ENCODE data around the gene PTPN6. TPM values are rescaled to one million over a fixed set of nuclear protein-coding genes. Genes with fewer than 3 reads are reported as not detected.

PTPN6 gene
- total and polyA plus RNA-seq, 9 of the 15 experiments (the other 6 are each of a cell fraction or from before 2014, with no cell fraction given), result 1.5 to 5.1 (median 3.9) TPM

GRCh38 chr12:6961695-6962284, 10.6 kb downstream of the PTPN6 start (continued):
- TF ChIP-seq PRDM10 (IDR thresholded peaks at IDR 0.05; ENCODE audit: partially characterized antibody) (no peak), WHSC1 (IDR thresholded peaks at IDR 0.05; ENCODE audit: low read length) (no peak), BMI1 (IDR thresholded peaks at IDR 0.05; ENCODE audit: low read length) (no peak), MEIS2 (IDR thresholded peaks at IDR 0.05; ENCODE audit: partially characterized antibody) (no peak), TOE1 (IDR thresholded peaks at IDR 0.05; ENCODE audit: borderline replicate concordance) (no peak), TOE1 (CRISPR knock-in tag; IDR thresholded peaks at IDR 0.05; ENCODE audit: borderline replicate concordance, low read depth) (0 out of 2 replicates have a peak, but pooled peaks have one; percentile 20), ZNF586 (CRISPR knock-in tag; conservative IDR thresholded peaks at IDR 0.05) (no peak), HINFP (tag; conservative IDR thresholded peaks at IDR 0.05; ENCODE audit: low read depth) (no peak), NFE2L1 (tag; IDR thresholded peaks at IDR 0.05; ENCODE audit: borderline replicate concordance, low read depth) (peak; percentile 35; the same call in 1 of the 2 replicates), HMGXB4 (CRISPR knock-in tag; IDR thresholded peaks at IDR 0.05) (no peak), NFATC3 (IDR thresholded peaks at IDR 0.05) (0 out of 2 replicates have a peak, but pooled peaks have one; percentile 19), USF1 (CRISPR knock-in tag; IDR thresholded peaks at IDR 0.05) (no peak), VEZF1 (CRISPR knock-in tag; IDR thresholded peaks at IDR 0.05) (peak; percentile 67), IRF1 (CRISPR knock-in tag; IDR thresholded peaks at IDR 0.05; ENCODE audit: borderline replicate concordance) (no peak)

Data from K562 (cell line).